RWPE1 (cell line): ENCODE results near the gene MUC6.

ENCODE experiments used
- CTCF ChIA-PET: fragments of 350-600 bp; sonication (Branson Sonifier 250); formaldehyde crosslinking; extraction: SDS; loops from one replicate; lab custom pipeline; 2021; lab: Yijun Ruan, JAX
- POLR2A ChIA-PET: fragments of 400-600 bp; formaldehyde crosslinking; extraction: SDS; loops from one replicate; lab custom pipeline; 2020; ENCODE audit warnings: antibody characterized with exemption; ENCODE audit not compliant: low non-redundant PET; lab: Yijun Ruan, JAX
- DNase-seq: peaks from one replicate; pipeline ENCODE4 v3.0.0; 2012; ENCODE audit warnings: low spot score
- H3K27ac ChIP-seq: fragments of 450-650 bp; 2 replicates; pipeline ENCODE4 v1.5.1; 2017
- TF ChIP-seq, protein P1 (sequence below): fragments of 450-650 bp; conservative IDR thresholded peaks from 2 replicates; pipeline ENCODE4 v1.5.1; 2017; ENCODE audit warnings: low read depth, mild to moderate bottlenecking

MUC6 gene

GRCh38 chr11:1047595-1048156, 11.2 kb upstream of the MUC6 start:
- no peak overlapping the region for H3K27ac ChIP-seq
- no peak for DNase-seq
- CTCF ChIA-PET = no interaction called here
- POLR2A ChIA-PET = interaction anchor here (0.6 kb wide), 1 partner anchor 132 kb away, joined by 3 read pairs; no protein-coding TSS in a partner anchor
- TF ChIP-seq, protein P1, sequence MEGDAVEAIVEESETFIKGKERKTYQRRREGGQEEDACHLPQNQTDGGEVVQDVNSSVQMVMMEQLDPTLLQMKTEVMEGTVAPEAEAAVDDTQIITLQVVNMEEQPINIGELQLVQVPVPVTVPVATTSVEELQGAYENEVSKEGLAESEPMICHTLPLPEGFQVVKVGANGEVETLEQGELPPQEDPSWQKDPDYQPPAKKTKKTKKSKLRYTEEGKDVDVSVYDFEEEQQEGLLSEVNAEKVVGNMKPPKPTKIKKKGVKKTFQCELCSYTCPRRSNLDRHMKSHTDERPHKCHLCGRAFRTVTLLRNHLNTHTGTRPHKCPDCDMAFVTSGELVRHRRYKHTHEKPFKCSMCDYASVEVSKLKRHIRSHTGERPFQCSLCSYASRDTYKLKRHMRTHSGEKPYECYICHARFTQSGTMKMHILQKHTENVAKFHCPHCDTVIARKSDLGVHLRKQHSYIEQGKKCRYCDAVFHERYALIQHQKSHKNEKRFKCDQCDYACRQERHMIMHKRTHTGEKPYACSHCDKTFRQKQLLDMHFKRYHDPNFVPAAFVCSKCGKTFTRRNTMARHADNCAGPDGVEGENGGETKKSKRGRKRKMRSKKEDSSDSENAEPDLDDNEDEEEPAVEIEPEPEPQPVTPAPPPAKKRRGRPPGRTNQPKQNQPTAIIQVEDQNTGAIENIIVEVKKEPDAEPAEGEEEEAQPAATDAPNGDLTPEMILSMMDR = no peak

DNA sequence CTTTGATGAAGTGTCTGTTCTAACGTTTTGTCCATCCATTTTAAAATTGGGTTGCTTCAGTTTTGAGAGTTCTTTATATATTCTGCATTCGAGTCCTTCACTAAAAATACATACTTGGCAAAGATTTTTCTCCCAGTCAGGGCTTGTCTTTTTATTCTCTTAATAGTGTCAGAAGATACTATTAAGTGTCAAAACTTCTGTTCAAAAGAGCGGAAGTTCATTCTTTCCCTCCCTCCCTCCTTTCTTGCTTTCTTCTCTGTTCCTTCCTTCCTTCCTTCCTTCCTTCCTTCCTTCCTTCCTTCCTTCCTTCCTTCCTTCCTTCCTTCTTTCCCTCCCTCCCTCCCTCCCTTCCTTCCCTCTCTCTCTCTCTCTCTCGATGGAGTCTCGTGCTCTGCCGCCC, 7.6 kb upstream of the MUC6 start:
- TF ChIP-seq, protein P1 = no peak
- ChIA-PET CTCF (no interaction called here), POLR2A (no interaction called here)
- H3K27ac ChIP-seq = no peak overlapping the region
- no peak for DNase-seq

GRCh38 chr11:1043563-1044096, 7.1 kb upstream of the MUC6 start:
- POLR2A ChIA-PET = no interaction called here
- TF ChIP-seq, protein P1 = no peak
- H3K27ac ChIP-seq = no peak overlapping the region
- no peak for DNase-seq
- CTCF ChIA-PET = no interaction called here

DNA sequence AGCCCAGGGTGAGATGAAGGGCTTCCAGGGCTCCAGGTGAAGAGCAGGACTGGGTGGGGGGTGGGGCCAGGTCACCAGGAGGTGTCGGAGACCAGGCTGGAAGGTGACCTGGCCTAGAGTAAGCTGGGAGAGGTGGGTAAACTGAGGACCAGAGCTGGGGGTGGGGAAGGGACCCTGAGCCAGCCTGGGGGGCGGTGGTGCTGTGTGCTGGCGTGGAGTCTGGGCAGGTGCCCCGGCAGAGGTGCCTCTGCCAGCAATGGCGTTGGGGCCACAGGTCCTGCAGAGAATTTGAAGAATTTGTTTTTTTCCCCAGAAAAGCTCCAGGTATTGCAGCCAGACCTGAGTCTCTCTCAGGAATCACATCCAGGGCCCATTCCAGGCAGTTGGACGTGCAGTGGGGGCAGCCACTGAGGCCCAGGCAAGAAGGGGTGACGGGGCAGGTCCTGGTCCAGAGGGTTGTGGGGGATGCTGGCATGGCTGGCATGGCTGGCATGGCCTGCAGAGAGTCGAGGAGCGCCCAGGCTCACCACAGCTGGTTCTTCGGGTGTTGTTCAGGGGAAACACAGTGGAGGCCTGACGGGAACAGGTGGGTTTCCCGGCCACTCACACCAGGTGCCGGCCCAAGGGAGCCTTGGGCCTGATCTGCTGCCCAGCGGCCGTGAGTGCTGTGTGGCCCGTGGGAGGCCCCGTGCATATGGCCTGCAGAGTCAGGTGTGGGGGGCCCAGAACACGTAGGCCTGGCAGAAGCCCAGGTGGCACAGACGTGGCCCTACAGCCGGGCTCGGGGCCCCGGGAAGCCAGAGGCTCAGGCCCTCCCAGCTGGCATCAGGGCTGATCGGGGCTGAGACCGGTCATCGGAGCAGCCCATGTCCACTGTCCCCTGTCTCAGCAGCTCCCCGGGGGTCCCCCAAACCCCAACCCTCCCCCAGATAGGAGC, 6.4 kb upstream of the MUC6 start:
- no peak for DNase-seq
- ChIA-PET CTCF (interaction anchor here (0.7 to 1.9 kb wide), 2 partner anchors 8 to 185 kb away, joined by 3 to 7 read pairs; no protein-coding TSS in a partner anchor), POLR2A (no interaction called here)
- H3K27ac ChIP-seq = no peak overlapping the region
- TF ChIP-seq, protein P1 = no peak

DNA sequence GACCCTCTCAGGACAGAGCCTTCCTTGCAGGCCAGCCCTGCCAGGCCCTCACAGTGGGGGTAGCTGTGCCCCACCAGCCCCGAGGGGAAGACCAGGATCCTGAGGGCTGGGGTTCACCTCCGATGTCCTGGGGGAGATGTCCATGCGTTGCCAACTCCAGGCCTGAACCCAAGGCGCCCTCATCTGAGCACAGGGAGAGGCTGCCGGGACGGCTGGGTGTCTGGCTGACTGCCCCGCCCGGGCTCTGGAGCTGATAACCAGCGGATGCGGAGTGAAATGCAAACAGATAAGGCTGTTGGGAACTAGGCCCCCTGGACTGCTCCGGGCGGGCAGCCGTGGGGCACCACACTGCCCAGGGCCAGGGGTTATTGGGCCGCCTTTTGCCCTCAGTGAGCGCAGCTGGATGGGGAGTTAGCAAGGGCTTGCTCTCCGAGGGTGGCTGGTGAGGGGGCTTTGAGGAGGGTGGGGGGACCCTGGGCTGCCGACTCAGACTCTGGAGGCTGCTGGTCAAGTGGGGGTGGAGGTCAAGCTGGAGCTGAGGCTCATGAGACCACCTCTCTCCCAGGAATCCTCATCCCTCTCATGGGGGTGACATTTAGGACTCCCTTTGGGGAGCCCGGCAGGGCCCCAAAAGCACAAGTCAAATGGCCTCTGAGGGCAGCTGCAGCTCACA, 5.6 kb upstream of the MUC6 start:
- ChIA-PET POLR2A (no interaction called here), CTCF (interaction anchor here (1.3 to 1.9 kb wide), 2 partner anchors 9 to 144 kb away, joined by 5 to 7 read pairs; no protein-coding TSS in a partner anchor)
- no peak for DNase-seq

More for the DNA sequence above, 5.6 kb upstream of the MUC6 start:
- TF ChIP-seq, protein P1 = no peak
- no peak overlapping the region for H3K27ac ChIP-seq
